Mucosa of descending colon (tissue), 3 donors: ENCODE results near the gene TMIE. TPM values are rescaled to one million over a fixed set of nuclear protein-coding genes. Genes with fewer than 3 reads are reported as not detected.

Source experiments
- ATAC-seq: fragments of 200-7000 bp; cut with Tn5 transposase; one replicate; pipeline ENCODE4 v1.9.1; 2020; ENCODE audit warnings: mild to moderate bottlenecking, moderate library complexity
- DNase-seq, 3 donors: peaks; one replicate each; pipeline ENCODE4 v3.0.0-alpha.2; 2020
- H3K36me3 ChIP-seq: fragments of 200-600 bp; one replicate; pipeline ENCODE4 v1.8.0; 2021; ENCODE audit warnings: low read depth, mild to moderate bottlenecking
- H3K4me1 ChIP-seq: fragments of 200-600 bp; one replicate; pipeline ENCODE4 v1.8.0; 2021; ENCODE audit warnings: low read depth, mild to moderate bottlenecking
- H3K4me3 ChIP-seq: fragments of 200-600 bp; one replicate; pipeline ENCODE4 v1.8.0; 2021; ENCODE audit warnings: mild to moderate bottlenecking
- H3K9me3 ChIP-seq: fragments of 200-600 bp; one replicate; pipeline ENCODE4 v1.8.0; 2021; ENCODE audit warnings: mild to moderate bottlenecking
- intact Hi-C, 2 donors: fragments of 100-400 bp; cut with DNase I in 1 of 2; cut with micrococcal nuclease in 1 of 2; formaldehyde crosslinking; loops; one replicate each; pipeline versions ENCODE4 v1.11.0 to v1.11.1; 2022; cut with DNase I, micrococcal nuclease
- total RNA-seq, 3 donors: library from RNA; stranded (reverse); fragmentation: NEBNext Ultra II Directional in 2 of 3; extraction: Animal tissue kit (Norgen Biotek cat#: 25700) in 2 of 3; gene quantifications; one replicate each; pipeline versions ENCODE4 v1.2.1 to v1.2.4, GENCODE V29; 2021 to 2023
- TF ChIP-seq, protein P1 (sequence below): fragments of 200-600 bp; IDR thresholded peaks from one replicate; pipeline ENCODE4 v1.8.0; 2022; ENCODE audit warnings: antibody characterized with exemption, mild to moderate bottlenecking
- donor health status: DM: no; HTN: no; CAD: no; lungs with moderate emphysema.
- donor health status: DM: no; HTN: no; CAD: no.
- donor health status: DM: no; HTN: yes; CAD: no.

The TMIE gene
- total RNA-seq, 3 donors from 2014 or later: 0.23 to 1.1 TPM; not detected in 1

GRCh38 chr3:46660543-46661523 is 40.4 kb upstream of the TMIE start:
- intact Hi-C loops: no loop called here
- Histone ChIP-seq H3K36me3 (no peaks in the 10 kb centered on the region), H3K4me1 (no peaks in the 10 kb centered on the region), H3K9me3 (no peaks in the 10 kb centered on the region), H3K4me3 (no peak overlapping the region)
- TF ChIP-seq, protein P1, sequence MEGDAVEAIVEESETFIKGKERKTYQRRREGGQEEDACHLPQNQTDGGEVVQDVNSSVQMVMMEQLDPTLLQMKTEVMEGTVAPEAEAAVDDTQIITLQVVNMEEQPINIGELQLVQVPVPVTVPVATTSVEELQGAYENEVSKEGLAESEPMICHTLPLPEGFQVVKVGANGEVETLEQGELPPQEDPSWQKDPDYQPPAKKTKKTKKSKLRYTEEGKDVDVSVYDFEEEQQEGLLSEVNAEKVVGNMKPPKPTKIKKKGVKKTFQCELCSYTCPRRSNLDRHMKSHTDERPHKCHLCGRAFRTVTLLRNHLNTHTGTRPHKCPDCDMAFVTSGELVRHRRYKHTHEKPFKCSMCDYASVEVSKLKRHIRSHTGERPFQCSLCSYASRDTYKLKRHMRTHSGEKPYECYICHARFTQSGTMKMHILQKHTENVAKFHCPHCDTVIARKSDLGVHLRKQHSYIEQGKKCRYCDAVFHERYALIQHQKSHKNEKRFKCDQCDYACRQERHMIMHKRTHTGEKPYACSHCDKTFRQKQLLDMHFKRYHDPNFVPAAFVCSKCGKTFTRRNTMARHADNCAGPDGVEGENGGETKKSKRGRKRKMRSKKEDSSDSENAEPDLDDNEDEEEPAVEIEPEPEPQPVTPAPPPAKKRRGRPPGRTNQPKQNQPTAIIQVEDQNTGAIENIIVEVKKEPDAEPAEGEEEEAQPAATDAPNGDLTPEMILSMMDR: no peak
- ATAC-seq (no peak), DNase-seq (no peak)

DNA sequence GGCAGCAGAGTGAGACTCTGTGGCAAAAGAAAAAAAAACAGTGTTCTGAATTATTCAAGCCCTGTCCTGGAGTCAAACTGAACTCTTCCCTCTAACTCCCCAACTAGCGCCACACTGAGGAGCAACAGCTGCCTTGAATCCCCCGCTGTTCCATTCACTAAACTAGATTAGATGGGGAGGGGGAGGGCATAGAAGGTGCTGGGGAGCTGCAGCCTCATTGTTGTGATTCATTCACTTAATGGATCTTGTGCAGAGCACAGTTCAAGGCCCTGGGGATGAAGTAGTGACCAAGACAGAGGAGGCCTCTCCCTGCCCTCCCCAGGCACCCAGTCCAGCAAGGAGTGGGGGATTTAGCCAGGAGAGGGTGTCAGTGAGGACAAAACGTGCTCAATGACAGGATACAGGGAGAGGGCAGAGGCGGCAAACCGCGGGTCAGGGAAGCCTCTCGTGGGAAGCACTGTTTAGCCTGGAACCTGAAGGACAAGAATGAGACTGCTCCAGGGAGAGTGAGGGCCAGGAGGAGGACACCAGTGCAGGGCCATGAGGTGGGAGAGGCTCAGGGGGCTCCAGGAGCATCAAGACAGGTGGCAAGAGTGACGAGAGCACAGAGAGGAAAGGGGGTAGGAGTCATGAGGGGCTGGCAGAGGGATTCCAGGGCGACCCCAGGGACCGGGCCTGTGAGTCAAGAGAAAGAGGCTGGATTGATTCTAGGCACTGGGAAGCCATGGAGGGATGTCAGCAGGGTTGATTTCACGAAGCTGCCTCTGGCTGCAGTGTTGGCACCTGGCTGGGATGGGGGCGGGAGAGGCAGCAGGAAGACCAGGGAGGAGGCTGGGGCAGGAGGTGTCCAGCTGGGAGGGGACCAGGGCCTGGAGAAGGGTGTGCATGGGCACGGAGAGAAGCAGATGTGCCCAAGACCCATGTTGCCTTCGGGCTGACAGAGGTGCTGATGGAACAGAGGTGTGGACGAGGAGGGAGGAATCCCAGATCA is 39.1 kb upstream of the TMIE start:
- no peaks in the 10 kb centered on the region for H3K4me1 ChIP-seq
- ATAC-seq (no peak), DNase-seq (no peak)
- intact Hi-C loops: no loop called here
- no peaks in the 10 kb centered on the region for H3K9me3 ChIP-seq
- no peaks in the 10 kb centered on the region for H3K36me3 ChIP-seq
- no peak overlapping the region for H3K4me3 ChIP-seq
- TF ChIP-seq, protein P1: no peak

GRCh38 chr3:46662771-46663551 is 38.2 kb upstream of the TMIE start:
- ATAC-seq: no peak
- intact Hi-C loops: no loop called here
- Histone ChIP-seq H3K36me3 (no peaks in the 10 kb centered on the region), H3K4me1 (no peaks in the 10 kb centered on the region), H3K4me3 (no peak overlapping the region), H3K9me3 (no peaks in the 10 kb centered on the region)
- DNase-seq: no peak
- TF ChIP-seq, protein P1: no peak

DNA sequence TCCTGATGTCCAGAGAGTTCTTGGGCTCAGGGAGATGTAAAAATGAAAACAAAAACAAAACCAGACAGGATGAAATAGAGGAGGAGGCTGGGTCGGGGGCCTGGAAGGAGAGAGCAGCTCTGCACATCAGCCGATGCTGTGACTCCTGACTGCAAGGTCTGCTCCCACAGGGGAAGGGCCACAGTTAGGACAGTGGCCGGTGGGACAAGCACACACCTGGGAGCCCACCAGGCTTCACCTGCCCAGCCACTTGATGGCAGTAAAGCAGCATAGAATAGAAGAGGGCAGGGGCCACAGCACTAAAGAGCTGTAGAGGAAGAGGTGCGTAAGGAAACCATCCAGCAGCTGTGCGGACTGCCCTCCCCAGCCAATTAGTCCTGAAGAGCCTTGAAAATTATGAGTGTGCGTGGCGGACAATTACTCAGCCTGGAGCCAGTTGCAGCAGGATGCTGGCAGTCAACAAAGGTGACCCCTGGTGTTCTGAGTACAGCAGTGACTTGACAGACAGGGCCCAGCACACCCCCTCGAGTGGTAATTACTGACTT is 37.5 kb upstream of the TMIE start:
- TF ChIP-seq, protein P1: no peak
- H3K9me3 ChIP-seq: no peaks in the 10 kb centered on the region
- no peak overlapping the region for H3K4me3 ChIP-seq
- intact Hi-C loops: no loop called here
- ATAC-seq (peak; percentile 18), DNase-seq (no peak)
- H3K36me3 ChIP-seq: no peaks in the 10 kb centered on the region
- H3K4me1 ChIP-seq: no peaks in the 10 kb centered on the region
